Measurements from ENCODE around the gene RNH1.

DNA sequence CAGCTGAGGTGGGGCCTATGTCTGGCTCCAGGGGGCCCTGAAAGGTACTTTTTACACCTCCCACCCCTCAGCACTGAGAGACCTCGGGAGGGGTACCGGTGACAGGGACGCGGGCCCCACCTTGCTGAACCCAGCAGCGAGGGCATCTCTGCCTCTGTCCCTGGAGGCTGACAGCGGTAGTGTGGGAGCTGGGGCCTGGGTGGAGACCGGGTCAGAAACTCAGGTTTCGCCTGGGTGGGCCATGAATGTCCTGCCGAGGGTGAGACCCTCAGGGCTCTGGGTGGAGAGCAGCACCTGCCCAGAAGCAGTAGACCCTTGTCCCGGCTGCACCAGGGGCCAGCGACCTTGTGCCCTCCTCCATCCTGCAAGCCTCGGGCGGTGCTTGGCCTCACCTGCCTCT is 34.8 kb downstream of the RNH1 start:
- TF ChIP-seq POLR2AphosphoS5 (IDR thresholded peaks at IDR 0.05) (no peak), EP300 (IDR thresholded peaks at IDR 0.05) (no peak)
- TF ChIP-seq, protein P1, sequence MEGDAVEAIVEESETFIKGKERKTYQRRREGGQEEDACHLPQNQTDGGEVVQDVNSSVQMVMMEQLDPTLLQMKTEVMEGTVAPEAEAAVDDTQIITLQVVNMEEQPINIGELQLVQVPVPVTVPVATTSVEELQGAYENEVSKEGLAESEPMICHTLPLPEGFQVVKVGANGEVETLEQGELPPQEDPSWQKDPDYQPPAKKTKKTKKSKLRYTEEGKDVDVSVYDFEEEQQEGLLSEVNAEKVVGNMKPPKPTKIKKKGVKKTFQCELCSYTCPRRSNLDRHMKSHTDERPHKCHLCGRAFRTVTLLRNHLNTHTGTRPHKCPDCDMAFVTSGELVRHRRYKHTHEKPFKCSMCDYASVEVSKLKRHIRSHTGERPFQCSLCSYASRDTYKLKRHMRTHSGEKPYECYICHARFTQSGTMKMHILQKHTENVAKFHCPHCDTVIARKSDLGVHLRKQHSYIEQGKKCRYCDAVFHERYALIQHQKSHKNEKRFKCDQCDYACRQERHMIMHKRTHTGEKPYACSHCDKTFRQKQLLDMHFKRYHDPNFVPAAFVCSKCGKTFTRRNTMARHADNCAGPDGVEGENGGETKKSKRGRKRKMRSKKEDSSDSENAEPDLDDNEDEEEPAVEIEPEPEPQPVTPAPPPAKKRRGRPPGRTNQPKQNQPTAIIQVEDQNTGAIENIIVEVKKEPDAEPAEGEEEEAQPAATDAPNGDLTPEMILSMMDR (IDR thresholded peaks at IDR 0.05) = no peak
